HG03025 (cell line): ENCODE results near the gene TTC24.

Source experiments
- ATAC-seq: cut with Tn5 transposase; IDR thresholded peaks from one replicate; pipeline ENCODE4 v1.9.1; 2021; ENCODE audit warnings: mild to moderate bottlenecking, moderate library complexity; ENCODE audit not compliant: unreplicated experiment, low FRiP score

Gene TTC24

GRCh38 chr1:156553860-156554485 lies 25.6 kb upstream of the TTC24 start:
- no peak for ATAC-seq

GRCh38 chr1:156554971-156555370 lies 24.6 kb upstream of the TTC24 start:
- no peak for ATAC-seq

- no peak for ATAC-seq
These were observed 23.8 kb upstream of the TTC24 start for GRCh38 chr1:156555715-156556114.

- ATAC-seq, result no peak
These were observed 23.2 kb upstream of the TTC24 start for GRCh38 chr1:156556354-156556753.

GRCh38 chr1:156559086-156559796 lies 20.3 kb upstream of the TTC24 start:
- no peak for ATAC-seq

GRCh38 chr1:156559797-156560385 lies 19.6 kb upstream of the TTC24 start:
- no peak for ATAC-seq

- ATAC-seq, result no peak
These were observed 18.8 kb upstream of the TTC24 start for GRCh38 chr1:156560585-156561163.

GRCh38 chr1:156565519-156565918 lies 14.0 kb upstream of the TTC24 start:
- ATAC-seq, result no peak

GRCh38 chr1:156566436-156566835 lies 13.1 kb upstream of the TTC24 start:
- ATAC-seq, result no peak

- ATAC-seq, result no peak
These were observed 8.2 kb upstream of the TTC24 start for GRCh38 chr1:156571261-156571852.

GRCh38 chr1:156571919-156572662 lies 7.4 kb upstream of the TTC24 start, which contains the start of gene IQGAP3:
Gene IQGAP3 (minus strand): TSS chr1:156572565. CDS start chr1:156572529, 36 bp downstream.
- no peak for ATAC-seq

GRCh38 chr1:156572663-156573018 lies 6.9 kb upstream of the TTC24 start:
- ATAC-seq, result no peak

GRCh38 chr1:156574039-156574633 lies 5.4 kb upstream of the TTC24 start:
- no peak for ATAC-seq

- no peak for ATAC-seq
These were observed 2.0 kb upstream of the TTC24 start for GRCh38 chr1:156577550-156577949.

- no peak for ATAC-seq
These were observed 1.5 kb upstream of the TTC24 start for GRCh38 chr1:156578055-156578454.

GRCh38 chr1:156581661-156582387 lies 2.3 kb downstream of the TTC24 start:
- no peak for ATAC-seq

- ATAC-seq, result no peak
These were observed 3.0 kb downstream of the TTC24 start for GRCh38 chr1:156582388-156583017.

- no peak for ATAC-seq
These were observed 4.5 kb downstream of the TTC24 start for GRCh38 chr1:156583821-156584622.
